SK-N-SH treated with all-trans-retinoic acid at 6 μM for 48 hours (cell line): ENCODE data around the gene KIAA1549.

ENCODE experiments used
- ATAC-seq: fragments of 200-7000 bp; cut with Tn5 transposase; 3 replicates; pipeline ENCODE4 v1.9.1; 2020; ENCODE audit warnings: mild to moderate bottlenecking, moderate library complexity
- ARNTL ChIP-seq: fragments of 450-650 bp; formaldehyde crosslinking; IDR thresholded peaks from 2 replicates; pipeline ENCODE4 v1.5.0; 2020; ENCODE audit warnings: low read depth, mild to moderate bottlenecking, moderate library complexity, borderline replicate concordance
- BACH2 ChIP-seq: fragments of 250-450 bp; sonication (Bioruptor Pico); IDR thresholded peaks from 2 replicates; pipeline ENCODE4 v1.9.0; 2021; ENCODE audit warnings: mild to moderate bottlenecking, borderline replicate concordance
- CREB5 ChIP-seq: fragments of 250-450 bp; sonication (Bioruptor Pico); IDR thresholded peaks from 2 replicates; pipeline ENCODE4 v1.5.1; 2020; ENCODE audit warnings: low read depth, mild to moderate bottlenecking, moderate library complexity
- CSDC2 ChIP-seq: fragments of 250-450 bp; sonication (Bioruptor Pico); IDR thresholded peaks from 2 replicates; pipeline ENCODE4 v1.5.0; 2020; ENCODE audit warnings: mild to moderate bottlenecking, moderate library complexity
- CSRNP3 ChIP-seq: fragments of 250-450 bp; sonication (Bioruptor Pico); IDR thresholded peaks from 2 replicates; pipeline ENCODE4 v1.5.1; 2021; ENCODE audit warnings: mild to moderate bottlenecking, moderate library complexity
- ESRRG ChIP-seq: fragments of 250-450 bp; sonication (Bioruptor Pico); IDR thresholded peaks from 2 replicates; pipeline ENCODE4 v1.6.1; 2021; ENCODE audit warnings: mild to moderate bottlenecking
- GLIS3 ChIP-seq: fragments of 250-450 bp; sonication (Bioruptor Pico); IDR thresholded peaks from 2 replicates; pipeline ENCODE4 v1.5.0; 2020; ENCODE audit warnings: mild to moderate bottlenecking, moderate library complexity
- ISL1 ChIP-seq: fragments of 250-450 bp; sonication (Bioruptor Pico); IDR thresholded peaks from 2 replicates; pipeline ENCODE4 v2.1.2; 2022; ENCODE audit warnings: mild to moderate bottlenecking, moderate library complexity
- OSR1 ChIP-seq: fragments of 250-450 bp; sonication (Bioruptor Pico); IDR thresholded peaks from 2 replicates; pipeline ENCODE4 v1.8.0; 2022; ENCODE audit warnings: moderate library complexity, mild to moderate bottlenecking, inconsistent platforms
- PATZ1 ChIP-seq: fragments of 250-450 bp; sonication (Bioruptor Pico); IDR thresholded peaks from 2 replicates; pipeline ENCODE4 v1.8.0; 2020; ENCODE audit warnings: mild to moderate bottlenecking, moderate library complexity, borderline replicate concordance
- POU6F1 ChIP-seq: fragments of 250-450 bp; sonication (Bioruptor Pico); IDR thresholded peaks from 2 replicates; pipeline ENCODE4 v1.8.0; 2021; ENCODE audit warnings: low read depth, mild to moderate bottlenecking, moderate library complexity, borderline replicate concordance
- PPARA ChIP-seq: fragments of 250-450 bp; sonication (Bioruptor Pico); IDR thresholded peaks from 2 replicates; pipeline ENCODE4 v1.5.0; 2020; ENCODE audit warnings: mild to moderate bottlenecking, borderline replicate concordance
- RARB ChIP-seq: fragments of 250-450 bp; sonication (Bioruptor Pico); IDR thresholded peaks from 2 replicates; pipeline ENCODE4 v1.8.0; 2021; ENCODE audit warnings: mild to moderate bottlenecking, moderate library complexity
- SNAI2 ChIP-seq: fragments of 250-450 bp; sonication (Bioruptor Pico); IDR thresholded peaks from 2 replicates; pipeline ENCODE4 v1.5.0; 2020; ENCODE audit warnings: mild to moderate bottlenecking, moderate library complexity
- TCF4 ChIP-seq: fragments of 250-450 bp; sonication (Bioruptor Pico); IDR thresholded peaks from 2 replicates; pipeline ENCODE4 v1.8.0; 2021; ENCODE audit warnings: mild to moderate bottlenecking, moderate library complexity, borderline replicate concordance
- TOX ChIP-seq: fragments of 250-450 bp; sonication (Bioruptor Pico); IDR thresholded peaks from 2 replicates; pipeline ENCODE4 v1.8.0; 2021; ENCODE audit warnings: mild to moderate bottlenecking, moderate library complexity, borderline replicate concordance
- TSHZ2 ChIP-seq: fragments of 250-450 bp; sonication (Bioruptor Pico); IDR thresholded peaks from 2 replicates; pipeline ENCODE4 v1.5.0; 2020; ENCODE audit warnings: mild to moderate bottlenecking, moderate library complexity
- ZFP3 ChIP-seq: fragments of 250-450 bp; sonication (Bioruptor Pico); IDR thresholded peaks from 2 replicates; pipeline ENCODE4 v1.5.0; 2020; ENCODE audit warnings: mild to moderate bottlenecking, moderate library complexity
- ZFP30 ChIP-seq: fragments of 450-650 bp; formaldehyde crosslinking; IDR thresholded peaks from 2 replicates; pipeline ENCODE4 v1.5.0; 2022; ENCODE audit warnings: mild to moderate bottlenecking, moderate library complexity
- ZNF565 ChIP-seq: fragments of 450-650 bp; formaldehyde crosslinking; conservative IDR thresholded peaks from 2 replicates; pipeline ENCODE4 v1.5.0; 2020; ENCODE audit warnings: low read depth, mild to moderate bottlenecking, moderate library complexity
- ZNF8 ChIP-seq: fragments of 450-650 bp; formaldehyde crosslinking; IDR thresholded peaks from 2 replicates; pipeline ENCODE4 v1.5.0; 2020; ENCODE audit warnings: mild to moderate bottlenecking, moderate library complexity

The KIAA1549 gene

GRCh38 chr7:138842111-138842510 is 139.1 kb downstream of the KIAA1549 start (continued):
- TF ChIP-seq BACH2 (no peak), ZNF565 (CRISPR knock-in tag) (no peak), CSDC2 (no peak), OSR1 (CRISPR knock-in tag) (no peak), ZFP3 (CRISPR knock-in tag) (no peak), TOX (CRISPR knock-in tag) (no peak)
- TF ChIP-seq, all 23 proteins: peak for 0

- ATAC-seq, result no peak
- TF ChIP-seq CSRNP3 (CRISPR knock-in tag), result no peak
- no peak for TF ChIP-seq ZNF8 (CRISPR knock-in tag)
- TF ChIP-seq ZNF565 (CRISPR knock-in tag), result no peak
- no peak for TF ChIP-seq ARNTL (CRISPR knock-in tag)
- TF ChIP-seq GLIS3 (CRISPR knock-in tag), result no peak
- no peak for TF ChIP-seq TOX (CRISPR knock-in tag)
- TF ChIP-seq BACH2, result no peak
- no peak for TF ChIP-seq ZFP30
- no peak for TF ChIP-seq SNAI2 (CRISPR knock-in tag)
- no peak for TF ChIP-seq PATZ1 (CRISPR knock-in tag)
- no peak for TF ChIP-seq TCF4 (CRISPR knock-in tag)
Observed at GRCh38 chr7:138838166-138838565, 143.0 kb downstream of the KIAA1549 start.

- TF ChIP-seq PPARA (CRISPR knock-in tag) (no peak), RARB (CRISPR knock-in tag) (no peak), PATZ1 (CRISPR knock-in tag) (no peak), TSHZ2 (no peak), BACH2 (no peak), ESRRG (CRISPR knock-in tag) (no peak), ISL1 (CRISPR knock-in tag) (no peak), ARNTL (CRISPR knock-in tag) (no peak)
- no peak for ATAC-seq
Observed at GRCh38 chr7:138837627-138838026, 143.6 kb downstream of the KIAA1549 start.

- no peak for TF ChIP-seq CSRNP3 (CRISPR knock-in tag)
- no peak for TF ChIP-seq CREB5 (CRISPR knock-in tag)
- TF ChIP-seq GLIS3 (CRISPR knock-in tag), result no peak
- no peak for TF ChIP-seq ZFP3 (CRISPR knock-in tag)
- TF ChIP-seq POU6F1, result no peak
- no peak for TF ChIP-seq ZFP30
- no peak for TF ChIP-seq BACH2
- no peak for ATAC-seq
Observed at GRCh38 chr7:138835087-138835486, 146.1 kb downstream of the KIAA1549 start.
